ENCODE measurements around the gene RNASEH2A. TPM values are rescaled to one million over a fixed set of nuclear protein-coding genes. Genes with fewer than 3 reads are reported as not detected.

RNASEH2A gene
- total RNA-seq, 1 donor from 2014 or later = 9.9 TPM

DNA sequence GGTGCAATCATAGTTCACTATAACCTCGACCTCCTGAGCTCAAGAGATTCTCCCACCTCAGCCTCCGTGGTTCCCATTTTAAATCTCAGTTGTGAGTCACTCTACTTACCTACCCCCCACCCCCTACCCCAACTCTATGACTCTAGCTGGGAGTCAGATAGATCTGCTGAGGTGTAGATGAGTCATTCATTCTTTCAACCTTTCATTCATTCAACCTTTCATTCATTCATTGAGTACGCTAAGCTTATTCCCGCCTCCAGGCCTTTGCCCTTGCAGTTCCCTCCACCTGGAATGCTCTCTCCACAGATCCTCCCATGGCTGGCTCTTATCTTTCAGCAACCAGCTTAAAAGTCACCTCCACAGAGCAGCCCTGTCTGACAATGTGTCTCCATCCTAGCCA, 30.8 kb downstream of the RNASEH2A start:
- H3K27ac Mint-ChIP-seq (ENCODE audit: unreplicated experiment) = no peak overlapping the region

DNA sequence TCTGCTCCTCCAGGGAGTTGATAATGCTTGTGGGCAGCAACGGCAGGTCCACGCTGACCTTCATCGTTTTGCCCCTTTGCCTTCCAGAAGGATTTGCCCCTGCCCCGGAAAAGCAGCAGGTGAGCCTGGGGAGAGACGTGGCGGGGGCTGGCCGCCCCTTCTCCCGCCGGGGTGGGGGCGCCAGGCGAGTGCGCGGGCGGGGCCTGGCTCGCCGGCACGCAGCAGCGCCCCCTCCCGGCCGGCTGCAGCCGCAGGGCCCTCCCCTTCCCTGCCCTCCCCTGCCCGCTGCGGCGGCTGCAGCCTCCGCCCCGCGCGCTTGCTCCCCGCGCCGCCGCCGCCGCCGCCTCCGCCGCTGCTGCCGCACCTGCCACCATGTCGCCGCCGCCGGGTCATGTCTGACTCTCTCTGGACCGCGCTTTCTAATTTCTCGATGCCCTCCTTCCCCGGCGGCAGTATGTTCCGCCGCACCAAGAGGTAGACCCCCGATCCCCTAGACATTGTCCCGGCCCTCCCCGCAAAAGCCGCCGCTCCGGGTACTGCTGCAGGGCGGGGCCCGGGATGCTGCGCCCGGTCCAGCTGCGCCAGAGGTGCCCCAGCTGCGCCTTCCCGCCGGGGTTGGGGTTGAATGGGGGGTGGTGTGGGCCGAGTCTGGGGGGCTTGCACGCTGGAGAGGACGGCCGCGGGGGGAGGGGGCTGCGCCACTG, 31.9 kb downstream of the RNASEH2A start, which contains the start of gene MAST1:
MAST1 (plus strand) TSS at position 334 of the 704 bp plus-strand sequence; CDS start at position 392, 58 bp downstream.
- DNase-seq (ENCODE audit: low spot score) = no peak
- Mint-ChIP-seq H3K27ac (ENCODE audit: unreplicated experiment) (no peak within 1 kb of the TSS), H3K4me1 (ENCODE audit: low read depth) (peaks cover 23% of the 10 kb centered on the region), H3K4me3 (ENCODE audit: unreplicated experiment) (peak within 1 kb of the TSS; percentile 55), H3K9me3 (ENCODE audit: low read depth) (no peaks in the 10 kb centered on the region), H3K36me3 (ENCODE audit: low read depth) (peaks cover 3% of the 10 kb centered on the region), H3K27me3 (ENCODE audit: low read depth) (peaks cover 66% of the 10 kb centered on the region)
- TF ChIP-seq, protein P1, sequence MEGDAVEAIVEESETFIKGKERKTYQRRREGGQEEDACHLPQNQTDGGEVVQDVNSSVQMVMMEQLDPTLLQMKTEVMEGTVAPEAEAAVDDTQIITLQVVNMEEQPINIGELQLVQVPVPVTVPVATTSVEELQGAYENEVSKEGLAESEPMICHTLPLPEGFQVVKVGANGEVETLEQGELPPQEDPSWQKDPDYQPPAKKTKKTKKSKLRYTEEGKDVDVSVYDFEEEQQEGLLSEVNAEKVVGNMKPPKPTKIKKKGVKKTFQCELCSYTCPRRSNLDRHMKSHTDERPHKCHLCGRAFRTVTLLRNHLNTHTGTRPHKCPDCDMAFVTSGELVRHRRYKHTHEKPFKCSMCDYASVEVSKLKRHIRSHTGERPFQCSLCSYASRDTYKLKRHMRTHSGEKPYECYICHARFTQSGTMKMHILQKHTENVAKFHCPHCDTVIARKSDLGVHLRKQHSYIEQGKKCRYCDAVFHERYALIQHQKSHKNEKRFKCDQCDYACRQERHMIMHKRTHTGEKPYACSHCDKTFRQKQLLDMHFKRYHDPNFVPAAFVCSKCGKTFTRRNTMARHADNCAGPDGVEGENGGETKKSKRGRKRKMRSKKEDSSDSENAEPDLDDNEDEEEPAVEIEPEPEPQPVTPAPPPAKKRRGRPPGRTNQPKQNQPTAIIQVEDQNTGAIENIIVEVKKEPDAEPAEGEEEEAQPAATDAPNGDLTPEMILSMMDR (IDR thresholded peaks at IDR 0.05) = peak; percentile 77

More for the DNA sequence above, 30.8 kb downstream of the RNASEH2A start:
- TF ChIP-seq, protein P1 (IDR thresholded peaks at IDR 0.05) = no peak
- H3K27me3 Mint-ChIP-seq (ENCODE audit: low read depth) = peaks cover 67% of the 10 kb centered on the region
- DNase-seq (ENCODE audit: low spot score) = no peak
- peaks cover 29% of the 10 kb centered on the region for H3K4me1 Mint-ChIP-seq (ENCODE audit: low read depth)
- H3K9me3 Mint-ChIP-seq (ENCODE audit: low read depth) = no peaks in the 10 kb centered on the region
- H3K4me3 Mint-ChIP-seq (ENCODE audit: unreplicated experiment) = no peak overlapping the region
- H3K36me3 Mint-ChIP-seq (ENCODE audit: low read depth) = peaks cover 1% of the 10 kb centered on the region

DNA sequence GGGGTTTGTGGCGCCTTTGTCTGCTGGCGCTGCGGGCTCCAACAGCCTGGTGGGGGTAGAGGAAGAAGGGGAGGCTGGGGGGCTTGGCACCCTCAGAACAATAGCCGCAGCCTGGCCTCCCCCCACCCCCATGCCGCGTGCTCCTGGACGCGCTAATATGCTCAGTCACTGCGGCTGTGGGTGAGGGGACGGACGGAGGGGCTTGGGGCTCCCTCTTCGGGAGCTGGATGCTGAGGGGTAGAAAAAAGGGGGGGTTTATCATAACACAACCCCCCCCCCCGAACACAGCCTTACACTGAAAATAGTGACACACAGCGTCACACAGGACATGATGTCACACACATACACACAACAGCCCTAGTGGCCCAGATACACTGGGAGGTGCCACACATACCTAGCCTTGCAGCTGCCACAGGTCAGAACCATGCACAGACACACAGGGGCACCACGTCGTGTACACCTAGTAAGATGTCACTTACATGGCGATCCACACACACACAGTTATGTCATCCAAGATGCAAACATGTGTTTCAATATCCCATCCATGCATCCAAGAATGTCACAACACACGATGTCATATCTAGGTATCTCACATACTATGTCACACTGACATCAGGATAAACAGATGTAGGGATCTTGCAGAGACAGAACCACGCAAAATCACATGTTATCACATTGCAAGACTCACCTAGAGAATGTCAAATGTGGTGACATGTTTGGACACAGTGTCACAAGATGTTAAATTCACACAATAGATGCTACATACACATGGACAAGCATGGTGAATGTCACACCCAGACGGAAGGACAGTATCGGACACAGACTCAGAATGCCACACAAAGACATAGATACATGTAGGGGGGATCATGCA, 32.7 kb downstream of the RNASEH2A start:
- no peak for DNase-seq (ENCODE audit: low spot score)
- Mint-ChIP-seq H3K9me3 (ENCODE audit: low read depth) (no peaks in the 10 kb centered on the region), H3K27me3 (ENCODE audit: low read depth) (peaks cover 65% of the 10 kb centered on the region), H3K4me3 (ENCODE audit: unreplicated experiment) (peak overlapping the region; percentile 55), H3K27ac (ENCODE audit: unreplicated experiment) (no peak overlapping the region), H3K4me1 (ENCODE audit: low read depth) (peaks cover 22% of the 10 kb centered on the region), H3K36me3 (ENCODE audit: low read depth) (peaks cover 3% of the 10 kb centered on the region)
- TF ChIP-seq, protein P1 (IDR thresholded peaks at IDR 0.05) = no peak

DNA sequence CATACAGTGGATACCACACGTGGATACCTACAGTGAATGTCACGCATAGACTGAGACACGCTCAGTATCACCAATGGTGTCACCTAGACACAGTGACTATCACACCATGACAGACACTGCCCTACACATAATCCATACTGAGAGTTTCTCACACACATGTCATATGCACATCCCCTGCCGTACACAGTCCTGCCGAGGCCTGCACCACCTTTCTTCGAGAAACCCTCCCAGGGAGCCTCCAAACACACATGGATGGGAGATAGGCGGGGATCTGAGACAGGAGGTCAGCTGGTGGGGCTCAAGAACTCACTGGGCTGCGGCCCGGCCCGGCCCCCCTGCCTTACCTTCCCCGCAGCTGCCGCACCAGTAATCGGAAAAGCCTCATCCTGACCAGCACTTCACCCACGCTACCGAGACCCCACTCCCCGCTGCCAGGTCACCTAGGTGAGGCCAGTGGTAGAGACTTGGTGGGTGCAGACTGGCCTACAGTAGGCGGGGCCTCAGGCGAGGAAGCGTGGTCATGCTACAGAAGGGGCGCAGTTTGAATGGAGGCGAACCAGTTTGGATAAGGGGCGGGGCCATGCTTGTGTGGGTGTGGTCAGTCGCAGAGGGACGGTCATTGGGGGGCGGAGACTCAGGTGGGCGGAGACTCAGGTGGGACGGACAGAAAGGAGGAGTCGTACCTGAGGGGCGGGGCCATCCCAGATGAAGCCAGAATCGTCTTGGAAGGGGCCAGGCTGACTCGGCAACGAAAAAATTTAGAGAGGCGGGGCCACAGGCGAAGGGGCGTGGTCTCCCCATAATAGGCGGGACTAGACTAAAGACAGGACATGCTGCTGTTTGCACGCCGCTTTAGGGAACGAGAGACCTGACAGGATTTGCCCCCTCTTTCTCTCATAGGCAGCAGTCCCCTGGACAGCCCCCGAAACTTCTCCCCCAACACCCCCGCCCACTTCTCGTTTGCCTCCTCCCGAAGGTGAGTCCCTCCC, 34.0 kb downstream of the RNASEH2A start:
- H3K9me3 Mint-ChIP-seq (ENCODE audit: low read depth) = no peaks in the 10 kb centered on the region
- peak overlapping the region; percentile 66 for H3K4me3 Mint-ChIP-seq (ENCODE audit: unreplicated experiment)
- TF ChIP-seq, protein P1 (IDR thresholded peaks at IDR 0.05) = no peak
- peaks cover 16% of the 10 kb centered on the region for H3K4me1 Mint-ChIP-seq (ENCODE audit: low read depth)
- no peak overlapping the region for H3K27ac Mint-ChIP-seq (ENCODE audit: unreplicated experiment)
- no peak for DNase-seq (ENCODE audit: low spot score)
- H3K27me3 Mint-ChIP-seq (ENCODE audit: low read depth) = peaks cover 58% of the 10 kb centered on the region
- H3K36me3 Mint-ChIP-seq (ENCODE audit: low read depth) = peaks cover 2% of the 10 kb centered on the region

Data from chondrocyte (in vitro differentiated cells).